OCI-LY7 (cell line): Measurements from ENCODE around the gene ZBTB37. TPM values are rescaled to one million over a fixed set of nuclear protein-coding genes. Genes with fewer than 3 reads are reported as not detected.
"Not testable (repeated sequence)": the region's sequence is repeated elsewhere in the genome, so short reads cannot be mapped to it uniquely, and the experiment has no call there.

ENCODE experiments used
- BruUV-seq: library from RNA; stranded (reverse); fragments of 400-500 nt; replicated peaks from 2 replicates; lab custom pipeline; 2021; lab: Mats Ljungman, UMichigan
- CTCF ChIA-PET: fragments of 300-600 bp; sonication (Branson Sonifier 250); formaldehyde crosslinking; loops from one replicate; lab custom pipeline; 2022; ENCODE audit warnings: antibody characterized with exemption; ENCODE audit not compliant: unreplicated experiment; lab: Charles Lee
- POLR2A ChIA-PET: fragments of 300-600 bp; sonication (Branson Sonifier 250); formaldehyde crosslinking; loops from one replicate; lab custom pipeline; 2022; ENCODE audit warnings: antibody characterized with exemption; lab: Charles Lee
- DNase-seq: peaks from one replicate; pipeline ENCODE4 v3.0.0-alpha.2; 2015; ENCODE audit warnings: low spot score
- H2AFZ ChIP-seq: fragments of 200-600 bp; sonication (generic), shearing (Covaris generic); 2 replicates; pipeline ENCODE4 v1.6.1; 2014; ENCODE audit warnings: mild to moderate bottlenecking, antibody characterized with exemption, low read length, moderate library complexity
- H3K27ac ChIP-seq: fragments of 200-600 bp; sonication (generic); 2 replicates; pipeline ENCODE4 v1.5.1; 2014; ENCODE audit warnings: mixed run types, low read depth, mild to moderate bottlenecking, moderate library complexity, low read length, inconsistent platforms; ENCODE audit not compliant: poor library complexity, severe bottlenecking
- H3K36me3 ChIP-seq: fragments of 200-600 bp; sonication (generic); 2 replicates; pipeline ENCODE4 v1.6.1; 2014; ENCODE audit warnings: mild to moderate bottlenecking, antibody characterized with exemption, low read length, moderate library complexity, mixed read lengths; ENCODE audit not compliant: insufficient read depth
- H3K4me1 ChIP-seq: fragments of 200-600 bp; sonication (generic); 2 replicates; pipeline ENCODE4 v1.5.1; 2014; ENCODE audit warnings: mild to moderate bottlenecking, low read length; ENCODE audit not compliant: insufficient read depth, poor library complexity, severe bottlenecking
- H3K4me2 ChIP-seq: fragments of 200-600 bp; sonication (generic); 2 replicates; pipeline ENCODE4 v1.6.1; 2014; ENCODE audit warnings: mild to moderate bottlenecking, low read length
- H3K4me3 ChIP-seq: fragments of 200-600 bp; sonication (generic); 2 replicates; pipeline ENCODE4 v1.5.1; 2014; ENCODE audit warnings: mild to moderate bottlenecking, low read depth, low read length; ENCODE audit not compliant: poor library complexity, severe bottlenecking
- H3K79me2 ChIP-seq: fragments of 200-600 bp; sonication (generic); 2 replicates; pipeline ENCODE4 v1.6.1; 2016; ENCODE audit warnings: low read depth, mild to moderate bottlenecking, low read length, moderate library complexity, mixed read lengths; ENCODE audit not compliant: insufficient read depth
- H3K9me2 ChIP-seq: fragments of 200-600 bp; sonication (generic); 2 replicates; pipeline ENCODE4 v1.6.1; 2016; ENCODE audit warnings: mild to moderate bottlenecking, low read length, mixed read lengths; ENCODE audit not compliant: insufficient read depth
- H3K9me3 ChIP-seq: fragments of 200-600 bp; sonication (generic); 2 replicates; pipeline ENCODE4 v1.6.1; 2014; ENCODE audit warnings: mild to moderate bottlenecking, mixed run types, low read length, mixed read lengths
- H4K20me1 ChIP-seq: fragments of 200-600 bp; sonication (generic); 2 replicates; pipeline ENCODE4 v1.6.1; 2014; ENCODE audit warnings: mild to moderate bottlenecking, antibody characterized with exemption, low read length, moderate library complexity, mixed read lengths; ENCODE audit not compliant: insufficient read depth
- CTCF ChIP-seq: fragments of 200-600 bp; sonication (generic); conservative IDR thresholded peaks from 2 replicates; pipeline ENCODE4 v1.5.1; 2014; ENCODE audit warnings: mild to moderate bottlenecking, antibody characterized with exemption, low read length, moderate library complexity, mixed read lengths
- EZH2phosphoT487 ChIP-seq: fragments of 200-600 bp; sonication (generic); IDR thresholded peaks from 2 replicates; pipeline ENCODE4 v1.6.1; 2018; ENCODE audit warnings: low read depth, borderline replicate concordance, mild to moderate bottlenecking, mixed run types, antibody characterized with exemption, low read length, moderate library complexity, mixed read lengths
- intact Hi-C: fragments of 100-400 bp; cut with micrococcal nuclease; formaldehyde crosslinking; loops from one replicate; pipeline ENCODE4 v1.10.0; 2022; ENCODE audit not compliant: unreplicated experiment
- total RNA-seq, 2 experiments: library from RNA; depleted of rRNA in 1 of 2; stranded (reverse); fragments of >200 nt in 1 of 2; shearing (Covaris generic) in 1 of 2; gene quantifications; 2 replicates each; pipeline ENCODE4 v1.2.3, GENCODE V29; 2014 to 2022

Gene ZBTB37
- total RNA-seq, 2 experiments from 2014 or later: 10.9 to 23.7 TPM

- no TSS peak for BruUV-seq
- Histone ChIP-seq H3K9me2 (no peaks in the 10 kb centered on the region), H2AFZ (no peak overlapping the region), H3K9me3 (no peaks in the 10 kb centered on the region), H3K36me3 (peaks cover 91% of the 10 kb centered on the region), H3K4me3 (no peak overlapping the region), H3K27ac (no peak overlapping the region), H4K20me1 (no peaks in the 10 kb centered on the region), H3K4me2 (no peak overlapping the region), H3K79me2 (no peaks in the 10 kb centered on the region), H3K4me1 (no peaks in the 10 kb centered on the region)
- ChIA-PET CTCF (no interaction called here), POLR2A (interaction anchor here (1.0 kb wide), 1 partner anchor 168 kb away, joined by 3 read pairs; no protein-coding TSS in a partner anchor)
- intact Hi-C loops: no loop called here
- DNase-seq: no peak
- no peak for TF ChIP-seq CTCF
- TF ChIP-seq EZH2phosphoT487: no peak
These were observed 12.2 kb upstream of the ZBTB37 start for GRCh38 chr1:173856014-173856413.

DNA sequence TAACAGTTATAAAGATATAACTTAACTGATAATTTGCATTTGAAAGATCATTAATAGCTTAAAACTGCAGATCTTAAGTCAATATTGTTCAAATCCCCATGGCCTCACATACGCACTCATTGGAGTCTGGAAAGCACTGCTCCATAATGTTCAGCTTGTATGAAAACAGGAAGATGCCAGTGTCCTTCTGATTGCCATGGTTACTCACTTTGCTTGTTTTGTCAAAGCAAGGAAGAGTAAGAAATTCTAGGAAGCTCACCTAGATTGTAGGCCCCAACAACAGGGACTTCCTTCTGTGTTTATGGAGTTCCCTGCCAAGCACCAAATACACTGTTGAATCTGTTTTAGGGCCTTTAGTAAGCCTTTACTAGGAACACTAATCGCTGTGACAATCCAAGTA lies 11.3 kb upstream of the ZBTB37 start:
- POLR2A ChIA-PET: interaction anchor here (0.6 to 1.8 kb wide), 3 partner anchors 13 to 167 kb away, joined by 3 to 6 read pairs (median 3); no protein-coding TSS in a partner anchor
- H3K79me2 ChIP-seq: no peaks in the 10 kb centered on the region
- BruUV-seq: no TSS peak
- no peak overlapping the region for H3K4me2 ChIP-seq
- TF ChIP-seq CTCF (no peak), EZH2phosphoT487 (no peak)
- H3K36me3 ChIP-seq: peaks cover 87% of the 10 kb centered on the region
- no peak overlapping the region for H3K27ac ChIP-seq
- intact Hi-C loops: no loop called here
- CTCF ChIA-PET: no interaction called here
- no peak overlapping the region for H2AFZ ChIP-seq
- H3K9me2 ChIP-seq: no peaks in the 10 kb centered on the region
- DNase-seq: no peak
- no peaks in the 10 kb centered on the region for H4K20me1 ChIP-seq
- H3K4me3 ChIP-seq: no peak overlapping the region
- H3K4me1 ChIP-seq: no peaks in the 10 kb centered on the region
- H3K9me3 ChIP-seq: no peaks in the 10 kb centered on the region

DNA sequence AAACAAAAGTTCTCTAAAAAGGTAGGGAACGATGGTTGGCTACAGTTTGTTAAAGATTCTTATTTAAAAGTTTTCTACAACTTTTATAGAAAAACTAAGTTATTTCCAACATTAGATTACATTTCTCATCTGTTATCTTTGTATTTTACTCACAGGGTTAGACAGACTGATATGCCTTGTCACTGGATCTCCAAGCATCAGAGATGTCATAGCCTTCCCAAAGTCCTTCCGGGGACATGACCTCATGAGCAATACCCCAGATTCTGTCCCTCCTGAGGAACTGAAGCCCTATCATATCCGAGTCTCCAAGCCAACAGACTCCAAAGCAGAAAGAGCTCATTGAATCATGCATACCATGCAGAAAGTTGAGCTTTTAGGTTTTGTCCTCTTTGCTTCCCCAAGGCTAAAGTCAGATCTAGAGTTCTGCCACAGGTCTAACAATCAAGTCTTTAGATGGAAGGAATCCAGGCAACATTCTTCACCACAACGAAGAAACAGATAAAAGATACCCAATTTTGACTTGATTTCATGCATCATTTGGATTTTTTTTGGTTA lies 10.7 kb upstream of the ZBTB37 start:
- DNase-seq: no peak
- H3K79me2 ChIP-seq: no peaks in the 10 kb centered on the region
- intact Hi-C loops: no loop called here
- peaks cover 1% of the 10 kb centered on the region for H3K4me1 ChIP-seq
- no peak overlapping the region for H3K4me2 ChIP-seq
- TF ChIP-seq CTCF: no peak
- H3K36me3 ChIP-seq: peaks cover 88% of the 10 kb centered on the region
- H3K4me3 ChIP-seq: no peak overlapping the region
- CTCF ChIA-PET: no interaction called here
- H2AFZ ChIP-seq: no peak overlapping the region
- POLR2A ChIA-PET: interaction anchor here (0.6 to 1.8 kb wide), 3 partner anchors 13 to 1112 kb away, joined by 3 to 6 read pairs (median 3); no protein-coding TSS in a partner anchor
- H3K9me3 ChIP-seq: no peaks in the 10 kb centered on the region
- TSS peak; percentile 9 for BruUV-seq
- no peak overlapping the region for H3K27ac ChIP-seq
- H4K20me1 ChIP-seq: no peaks in the 10 kb centered on the region
- H3K9me2 ChIP-seq: no peaks in the 10 kb centered on the region

- CTCF ChIA-PET, H3K27ac ChIP-seq: not testable (repeated sequence)
- peaks cover 89% of the 10 kb centered on the region for H3K36me3 ChIP-seq
These were observed 8.6 kb upstream of the ZBTB37 start for GRCh38 chr1:173859547-173859946.

More at GRCh38 chr1:173859547-173859946, 8.6 kb upstream of the ZBTB37 start:
- H3K4me2 ChIP-seq, DNase-seq, H3K9me3 ChIP-seq, H3K9me2 ChIP-seq, intact Hi-C loops, H2AFZ ChIP-seq, BruUV-seq, H3K4me3 ChIP-seq: not testable (repeated sequence)
- H3K79me2 ChIP-seq: peaks cover 12% of the 10 kb centered on the region; the same call in 1 of the 2 replicates
- H3K4me1 ChIP-seq: peaks cover 22% of the 10 kb centered on the region
- H4K20me1 ChIP-seq: peaks cover 17% of the 10 kb centered on the region
- POLR2A ChIA-PET: interaction anchor here (0.6 to 1.7 kb wide), 2 partner anchors 9 to 42 kb away, joined by 4 read pairs; partner anchors contain the start of gene ZBTB37
